A549 (cell line): Measurements from ENCODE around the gene STRADA. TPM values are rescaled to one million over a fixed set of nuclear protein-coding genes. Genes with fewer than 3 reads are reported as not detected.

ENCODE experiments used
- ATAC-seq, 2 experiments: fragments of 200-7000 bp in 1 of 2; fragments of >200 bp in 1 of 2; cut with Nextera tagmentation in 1 of 2; cut with Tn5 transposase in 1 of 2; 3 replicates each; pipeline versions ENCODE4 v1.8.0 to v1.9.1; 2018 to 2020; ENCODE audit warnings: mild to moderate bottlenecking in 1 of 2, moderate library complexity in 1 of 2
- CTCF ChIA-PET: fragments of 300-600 bp; sonication (Branson Sonifier 250); formaldehyde crosslinking; extraction: SDS; loops from one replicate; lab custom pipeline; 2021; ENCODE audit warnings: antibody characterized with exemption, inconsistent platforms; lab: Yijun Ruan, JAX
- POLR2A ChIA-PET: fragments of 350-600 bp; formaldehyde crosslinking; extraction: SDS; loops from one replicate; lab custom pipeline; 2021; ENCODE audit warnings: antibody characterized with exemption, inconsistent platforms; lab: Yijun Ruan, JAX
- DNase-seq, 2 experiments: peaks; one replicate each; pipeline versions ENCODE4 v3.0.0 to v3.0.0-alpha.2; 2011 to 2016; ENCODE audit warnings: low read depth in 1 of 2, low spot score in 1 of 2
- FAIRE-seq: peaks from 2 replicates; lab custom pipeline; 2011; peaks lifted over from hg19 to GRCh38; lab: Jason Lieb, UNC
- H3K27ac ChIP-seq, 2 experiments: fragments of >200 bp; sonication (Bioruptor Twin); formaldehyde crosslinking; 3 replicates each; pipeline ENCODE4 v1.5.1; 2016 to 2017
- H3K4me1 ChIP-seq: fragments of >200 bp; sonication (Bioruptor Twin); formaldehyde crosslinking; 3 replicates; pipeline ENCODE4 v1.6.1; 2016
- H3K4me2 ChIP-seq: fragments of >200 bp; sonication (Bioruptor Twin); formaldehyde crosslinking; 3 replicates; pipeline ENCODE4 v1.6.1; 2016
- H3K4me3 ChIP-seq: fragments of >200 bp; sonication (Bioruptor Twin); formaldehyde crosslinking; 3 replicates; pipeline ENCODE4 v1.5.1; 2016
- H3K9me3 ChIP-seq: fragments of >200 bp; sonication (Bioruptor Twin); formaldehyde crosslinking; 3 replicates; pipeline ENCODE4 v1.6.1; 2016
- CBX2 ChIP-seq: fragments of 200-600 bp; sonication (generic); IDR thresholded peaks from 2 replicates; pipeline ENCODE4 v1.6.1; 2016; ENCODE audit warnings: low read depth, mild to moderate bottlenecking, borderline replicate concordance
- CHD2 ChIP-seq: fragments of 150-350 bp; IDR thresholded peaks from 2 replicates; pipeline ENCODE4 v1.6.1; 2014; ENCODE audit warnings: low read length; ENCODE audit not compliant: partially characterized antibody
- CHD4 ChIP-seq: fragments of 200-600 bp; sonication (generic); IDR thresholded peaks from 2 replicates; pipeline ENCODE4 v1.6.1; 2016; ENCODE audit warnings: antibody characterized with exemption, mild to moderate bottlenecking, borderline replicate concordance
- ELK1 ChIP-seq: fragments of 150-350 bp; IDR thresholded peaks from 2 replicates; pipeline ENCODE4 v1.6.1; 2014; ENCODE audit warnings: low read depth, mild to moderate bottlenecking, low read length
- EP300 ChIP-seq, 2 experiments: fragments of >200 bp; sonication (Bioruptor Twin); formaldehyde crosslinking; IDR thresholded peaks; 2 replicates in 1 of 2; 3 replicates in 1 of 2; pipeline ENCODE4 v1.6.1; 2016 to 2017
- FOSL2 ChIP-seq, 2 experiments: fragments of 450-650 bp in 1 of 2; fragments of >200 bp in 1 of 2; sonication (Bioruptor Twin) in 1 of 2; formaldehyde crosslinking; IDR thresholded peaks; 2 replicates each; pipeline versions ENCODE4 v1.5.0 to v1.6.1; 2016 to 2020; ENCODE audit warnings: mild to moderate bottlenecking in 1 of 2, moderate library complexity in 1 of 2
- FOXS1 ChIP-seq: fragments of 250-450 bp; sonication (Bioruptor Pico); IDR thresholded peaks from 2 replicates; pipeline ENCODE4 v1.5.0; 2020; ENCODE audit warnings: mild to moderate bottlenecking, moderate library complexity
- HOXA7 ChIP-seq: fragments of 250-450 bp; sonication (Bioruptor Pico); IDR thresholded peaks from 2 replicates; pipeline ENCODE4 v1.5.0; 2020; ENCODE audit warnings: mild to moderate bottlenecking, moderate library complexity
- JUN ChIP-seq, 2 experiments: fragments of >200 bp; sonication (Bioruptor Twin); formaldehyde crosslinking; IDR thresholded peaks; 2 replicates in 1 of 2; 3 replicates in 1 of 2; pipeline ENCODE4 v1.6.1; 2016 to 2017
- JUNB ChIP-seq: fragments of >200 bp; sonication (Bioruptor Twin); formaldehyde crosslinking; IDR thresholded peaks from 2 replicates; pipeline ENCODE4 v1.6.1; 2016
- KDM1A ChIP-seq: fragments of 200-600 bp; sonication (generic); IDR thresholded peaks from 2 replicates; pipeline ENCODE4 v1.6.1; 2016; ENCODE audit warnings: low read depth, mild to moderate bottlenecking
- KDM5A ChIP-seq: fragments of 200-600 bp; sonication (generic); IDR thresholded peaks from 2 replicates; pipeline ENCODE4 v1.6.1; 2016; ENCODE audit warnings: antibody characterized with exemption, mild to moderate bottlenecking
- MAFK ChIP-seq: fragments of 450-650 bp; IDR thresholded peaks from 2 replicates; pipeline ENCODE4 v1.6.1; 2014; ENCODE audit not compliant: partially characterized antibody
- MYC ChIP-seq: IDR thresholded peaks from 2 replicates; pipeline ENCODE4 v1.6.1; 2012; ENCODE audit warnings: mild to moderate bottlenecking, inconsistent platforms, low read length, improper control_type of control experiment, borderline replicate concordance
- NPAS2 ChIP-seq: fragments of 250-450 bp; sonication (Bioruptor Pico); IDR thresholded peaks from 2 replicates; pipeline ENCODE4 v1.8.0; 2022; ENCODE audit warnings: mild to moderate bottlenecking, moderate library complexity, borderline replicate concordance
- PBX3 ChIP-seq: IDR thresholded peaks from 2 replicates; pipeline ENCODE4 v1.6.1; 2012
- PHF8 ChIP-seq: fragments of 200-600 bp; sonication (generic); IDR thresholded peaks from 2 replicates; pipeline ENCODE4 v1.6.1; 2016; ENCODE audit warnings: low read depth, mild to moderate bottlenecking, antibody characterized with exemption, moderate library complexity, borderline replicate concordance
- RAD21 ChIP-seq, 2 experiments: fragments of >200 bp in 1 of 2; sonication (Bioruptor Twin) in 1 of 2; formaldehyde crosslinking in 1 of 2; IDR thresholded peaks in 1 of 2; conservative IDR thresholded peaks in 1 of 2; 2 replicates in 1 of 2; 3 replicates in 1 of 2; pipeline ENCODE4 v1.6.1; 2012 to 2018; ENCODE audit warnings: inconsistent platforms in 1 of 2
- RNF2 ChIP-seq: fragments of 200-600 bp; sonication (generic); IDR thresholded peaks from 2 replicates; pipeline ENCODE4 v1.6.1; 2016; ENCODE audit warnings: low read depth, mild to moderate bottlenecking, antibody characterized with exemption, moderate library complexity, borderline replicate concordance
- SMC3 ChIP-seq: fragments of >200 bp; sonication (Bioruptor Twin); formaldehyde crosslinking; IDR thresholded peaks from 3 replicates; pipeline ENCODE4 v1.6.1; 2018; ENCODE audit warnings: inconsistent platforms
- USF2 ChIP-seq: fragments of 450-650 bp; IDR thresholded peaks from 2 replicates; pipeline ENCODE4 v1.6.1; 2014; ENCODE audit warnings: antibody characterized with exemption
- ZNF302 ChIP-seq: fragments of 250-450 bp; sonication (Bioruptor Pico); IDR thresholded peaks from 2 replicates; pipeline ENCODE4 v1.9.0; 2021; ENCODE audit warnings: inconsistent platforms, mild to moderate bottlenecking, moderate library complexity
- WGBS: methylation state at CpG from one replicate; pipeline ENCODE4 v1.1.6; 2017; ENCODE audit errors: missing lambda C conversion rate; 5-methylcytosine and 5-hydroxymethylcytosine counted together
- polyA plus RNA-seq, 4 experiments: library from polyadenylated mRNA; depleted of rRNA in 3 of 4; stranded (reverse); fragments of >200 nt; fragmentation: RNase III in 1 of 4; extraction: RNeasy Plus Mini Kit Qiagen cat#74134 plus additional on column Dnase treatment in 1 of 4; gene quantifications; 2 replicates in 3 of 4; 3 replicates in 1 of 4; pipeline ENCODE4 v1.2.3, GENCODE V29; 2011 to 2017
- TF ChIP-seq, protein P1 (sequence below): fragments of 250-450 bp; sonication (Bioruptor Pico); IDR thresholded peaks from 2 replicates; pipeline ENCODE4 v1.5.0; 2021; ENCODE audit warnings: mild to moderate bottlenecking, moderate library complexity, borderline replicate concordance
- TF ChIP-seq, protein P2 (sequence below): fragments of >200 bp; sonication (Bioruptor Twin); formaldehyde crosslinking; IDR thresholded peaks from 2 replicates; pipeline ENCODE4 v1.6.1; 2016

The STRADA gene
- polyA plus RNA-seq, 2 of the 4 experiments (the other 2 are of a cell fraction): 30.3 to 33.0 TPM

DNA sequence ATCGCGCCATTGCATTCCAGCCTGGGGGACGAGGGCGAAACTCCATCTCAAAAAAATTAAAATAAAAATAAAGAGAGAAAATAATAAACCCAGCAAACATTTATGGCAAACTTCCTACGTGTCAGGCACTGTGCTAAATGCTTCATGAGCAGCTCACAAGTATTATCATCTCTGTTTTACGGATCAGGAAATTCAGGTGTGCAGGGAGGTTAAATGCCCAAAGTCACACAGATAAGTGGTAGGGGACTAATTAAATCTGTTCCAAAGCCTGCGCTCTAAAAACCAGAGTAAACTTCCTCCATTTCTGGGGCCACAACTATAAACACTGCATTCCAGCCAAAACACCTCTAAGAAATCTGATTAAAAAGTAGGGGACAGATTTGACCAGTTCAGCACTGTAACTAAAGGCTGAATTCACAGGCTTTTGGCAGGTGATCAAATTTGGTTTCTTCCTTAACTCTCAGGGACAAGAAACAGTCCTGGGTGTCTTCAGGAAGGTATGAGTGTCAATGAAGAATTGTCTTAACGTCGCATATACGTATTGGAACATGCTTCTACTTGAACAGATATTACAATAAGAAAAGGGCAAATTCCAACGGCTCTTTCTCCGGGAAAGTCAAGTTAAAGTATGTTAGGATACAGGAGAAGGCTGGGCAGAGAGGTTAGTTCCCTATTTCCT lies 996 bp downstream of the STRADA start (continued):
- TF ChIP-seq, protein P1, sequence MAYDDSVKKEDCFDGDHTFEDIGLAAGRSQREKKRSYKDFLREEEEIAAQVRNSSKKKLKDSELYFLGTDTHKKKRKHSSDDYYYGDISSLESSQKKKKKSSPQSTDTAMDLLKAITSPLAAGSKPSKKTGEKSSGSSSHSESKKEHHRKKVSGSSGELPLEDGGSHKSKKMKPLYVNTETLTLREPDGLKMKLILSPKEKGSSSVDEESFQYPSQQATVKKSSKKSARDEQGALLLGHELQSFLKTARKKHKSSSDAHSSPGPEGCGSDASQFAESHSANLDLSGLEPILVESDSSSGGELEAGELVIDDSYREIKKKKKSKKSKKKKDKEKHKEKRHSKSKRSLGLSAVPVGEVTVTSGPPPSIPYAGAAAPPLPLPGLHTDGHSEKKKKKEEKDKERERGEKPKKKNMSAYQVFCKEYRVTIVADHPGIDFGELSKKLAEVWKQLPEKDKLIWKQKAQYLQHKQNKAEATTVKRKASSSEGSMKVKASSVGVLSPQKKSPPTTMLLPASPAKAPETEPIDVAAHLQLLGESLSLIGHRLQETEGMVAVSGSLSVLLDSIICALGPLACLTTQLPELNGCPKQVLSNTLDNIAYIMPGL (CRISPR knock-in tag): no peak
- no peak for TF ChIP-seq EP300 (IDR thresholded peaks at IDR 0.05)

GRCh38 chr17:63735691-63736090 lies 5.9 kb downstream of the STRADA start:
- Histone ChIP-seq H3K4me1 (peaks cover 9% of the 10 kb centered on the region; the same call in 2 of the 3 replicates), H3K27ac (no peak overlapping the region), H3K4me2 (no peak overlapping the region), H3K9me3 (no peaks in the 10 kb centered on the region), H3K4me3 (no peak overlapping the region)
- DNase-seq: no peak
- WGBS: 94% methylated on average over 8 of the region's 8 CpGs
- FAIRE-seq: no peak
- POLR2A ChIA-PET: interaction anchor here (0.7 to 1.2 kb wide), 2 partner anchors 14 to 38 kb away, joined by 4 to 5 read pairs; partner anchors contain the start of genes CCDC47 and DDX42
- TF ChIP-seq EP300 (IDR thresholded peaks at IDR 0.05): no peak
- no peak for TF ChIP-seq PBX3
- TF ChIP-seq, protein P2, sequence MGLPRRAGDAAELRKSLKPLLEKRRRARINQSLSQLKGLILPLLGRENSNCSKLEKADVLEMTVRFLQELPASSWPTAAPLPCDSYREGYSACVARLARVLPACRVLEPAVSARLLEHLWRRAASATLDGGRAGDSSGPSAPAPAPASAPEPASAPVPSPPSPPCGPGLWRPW: no peak
- TF ChIP-seq CBX2: no peak
- TF ChIP-seq HOXA7 (CRISPR knock-in tag): no peak
- no peak for TF ChIP-seq SMC3
- no peak for TF ChIP-seq KDM5A
- no peak for TF ChIP-seq JUNB
- TF ChIP-seq NPAS2 (CRISPR knock-in tag): no peak
- TF ChIP-seq, protein P1 (CRISPR knock-in tag): no peak
- TF ChIP-seq CHD2: no peak
- TF ChIP-seq USF2: no peak
- TF ChIP-seq ZNF302 (CRISPR knock-in tag): no peak
- TF ChIP-seq FOSL2 (IDR thresholded peaks at IDR 0.05): no peak
- no peak for TF ChIP-seq FOSL2 (CRISPR knock-in tag; IDR thresholded peaks at IDR 0.05)
- ATAC-seq: no peak
- CTCF ChIA-PET: interaction anchor here (0.7 to 1.5 kb wide), 5 partner anchors 11 to 124 kb away, joined by 3 to 4 read pairs (median 4); no protein-coding TSS in a partner anchor

DNA sequence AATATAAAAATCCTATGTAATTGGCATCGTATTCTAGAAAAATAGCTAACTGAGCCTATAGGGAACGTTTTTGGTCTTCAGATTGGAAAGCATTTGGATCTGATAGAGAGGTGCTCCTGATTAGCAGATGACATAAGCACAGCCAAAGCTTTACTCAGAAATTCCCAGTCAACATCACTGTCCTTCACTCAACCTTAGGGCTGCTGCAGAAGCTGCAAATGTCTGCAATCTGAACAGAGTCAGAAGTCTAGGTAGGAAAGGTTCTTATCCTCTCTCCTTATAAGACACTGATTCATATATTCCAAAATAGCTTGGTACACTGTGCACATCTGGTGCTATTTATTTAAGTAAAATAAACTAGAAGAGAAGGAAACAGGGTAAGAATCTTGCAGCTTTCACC lies 19.2 kb downstream of the STRADA start:
- Histone ChIP-seq H3K9me3 (no peaks in the 10 kb centered on the region), H3K27ac (no peak overlapping the region), H3K4me2 (no peak overlapping the region), H3K4me1 (no peaks in the 10 kb centered on the region), H3K4me3 (no peak overlapping the region)
- ChIA-PET POLR2A (interaction anchor here (0.9 kb wide), 1 partner anchor 51 kb away, joined by 3 read pairs; the partner anchor contains the start of genes CCDC47 and DDX42), CTCF (interaction anchor here (1.5 to 1.7 kb wide), 2 partner anchors 24 to 111 kb away, joined by 3 to 7 read pairs; no protein-coding TSS in a partner anchor)
- FAIRE-seq (no peak), DNase-seq (no peak), ATAC-seq (no peak)
- WGBS: 46% methylated on average over 2 of the region's 2 CpGs
- TF ChIP-seq CHD4 (no peak), USF2 (no peak), KDM1A (no peak), MAFK (no peak), RNF2 (no peak), JUN (IDR thresholded peaks at IDR 0.05) (no peak), FOXS1 (CRISPR knock-in tag) (no peak), ELK1 (no peak), PHF8 (no peak), CHD2 (no peak), ZNF302 (CRISPR knock-in tag) (no peak), MYC (no peak), RAD21 (conservative IDR thresholded peaks at IDR 0.05 in 1 of 2, IDR thresholded peaks at IDR 0.05 in 1 of 2) (no peak)
